CD4-positive, alpha-beta memory T cell (primary cell): ENCODE measurements around the gene SLC16A1. TPM values are rescaled to one million over a fixed set of nuclear protein-coding genes. Genes with fewer than 3 reads are reported as not detected.

Experiments
- CTCF ChIA-PET: fragments of 350-600 bp; sonication (Branson Sonifier 250); formaldehyde crosslinking; loops from one replicate; lab custom pipeline; 2021; ENCODE audit warnings: inconsistent platforms; ENCODE audit not compliant: partially characterized antibody; lab: Charles Lee
- POLR2A ChIA-PET: fragments of 350-600 bp; sonication (Branson Sonifier 250); formaldehyde crosslinking; loops from one replicate; lab custom pipeline; 2021; ENCODE audit not compliant: partially characterized antibody; lab: Charles Lee
- DNase-seq, 5 donors: peaks; one replicate each; pipeline versions ENCODE4 v3.0.0 to v3.0.0-alpha.2; 2020 to 2022; ENCODE audit warnings: mixed read lengths in 1 of 5
- H3K27ac ChIP-seq: one replicate; pipeline ENCODE4 v1.7.0; 2013; ENCODE audit warnings: low read depth, low read length
- H3K27me3 ChIP-seq: 2 replicates; pipeline ENCODE4 v1.7.0; 2013; ENCODE audit warnings: mild to moderate bottlenecking, low read length, moderate library complexity; ENCODE audit not compliant: insufficient read depth
- H3K36me3 ChIP-seq: 2 replicates; pipeline ENCODE4 v1.7.0; 2013; ENCODE audit warnings: mild to moderate bottlenecking, low read length, moderate library complexity; ENCODE audit not compliant: insufficient read depth
- H3K4me1 ChIP-seq: 2 replicates; pipeline ENCODE4 v1.7.0; 2013; ENCODE audit warnings: mild to moderate bottlenecking, low read length, moderate library complexity; ENCODE audit not compliant: insufficient read depth
- H3K4me3 ChIP-seq, 2 donors: one replicate each; pipeline ENCODE4 v1.7.0; 2013; ENCODE audit warnings: low read length in 2 of 2, mild to moderate bottlenecking in 1 of 2
- H3K9me3 ChIP-seq, 2 donors: one replicate each; pipeline ENCODE4 v1.7.0; 2013; ENCODE audit warnings: low read length in 2 of 2, control low read depth in 1 of 2; ENCODE audit not compliant: control insufficient read depth in 1 of 2
- H3K27ac Mint-ChIP-seq, 7 donors: one replicate each; pipeline ENCODE4 v1.8.0; 2020 to 2021; ENCODE audit warnings: mixed read lengths in 7 of 7, mild to moderate bottlenecking in 6 of 7, inconsistent platforms in 3 of 7, moderate library complexity in 3 of 7
- H3K27me3 Mint-ChIP-seq, 2 donors: one replicate each; pipeline ENCODE4 v1.8.0; 2020 to 2021; ENCODE audit warnings: mixed read lengths in 2 of 2
- H3K36me3 Mint-ChIP-seq, 2 donors: one replicate each; pipeline ENCODE4 v1.8.0; 2020 to 2021; ENCODE audit warnings: mixed read lengths in 2 of 2, inconsistent platforms in 1 of 2, mild to moderate bottlenecking in 1 of 2
- H3K4me1 Mint-ChIP-seq, 4 donors: one replicate each; pipeline ENCODE4 v1.8.0; 2020 to 2021; ENCODE audit warnings: mixed read lengths in 4 of 4, mild to moderate bottlenecking in 1 of 4
- H3K4me3 Mint-ChIP-seq, 8 donors: one replicate each; pipeline ENCODE4 v1.8.0; 2020 to 2021; ENCODE audit warnings: mixed read lengths in 8 of 8, mild to moderate bottlenecking in 7 of 8, moderate library complexity in 6 of 8, inconsistent platforms in 3 of 8
- H3K9me3 Mint-ChIP-seq, 8 donors: one replicate each; pipeline ENCODE4 v1.8.0; 2020 to 2021; ENCODE audit warnings: mixed read lengths in 8 of 8, mild to moderate bottlenecking in 5 of 8, inconsistent platforms in 3 of 8, moderate library complexity in 1 of 8
- intact Hi-C: fragments of 100-400 bp; cut with micrococcal nuclease; formaldehyde crosslinking; loops from one replicate; pipeline ENCODE4 v1.15.1; 2023
- polyA plus RNA-seq, 2 donors: library from polyadenylated mRNA; unstranded; fragments of 300-500 nt; fragmentation: Illumina TruSeq; gene quantifications; one replicate each; pipeline ENCODE4 v1.2.3, GENCODE V29; 2021
- total RNA-seq, 2 experiments: library from RNA; stranded (reverse); gene quantifications; one replicate each; pipeline ENCODE4 v1.2.3, GENCODE V29; 2021

Gene SLC16A1
- total and polyA plus RNA-seq, 4 experiments from 2014 or later, result 9.7 to 14.8 (median 11.3) TPM

GRCh38 chr1:112862753-112863426 lies 93.1 kb downstream of the SLC16A1 start:
- intact Hi-C loops, result no loop called here
- peaks cover 4% of the 10 kb centered on the region for H3K4me1 ChIP-seq
- ChIA-PET POLR2A (no interaction called here), CTCF (interaction anchor here (1.7 kb wide), 1 partner anchor 19 kb away, joined by 6 read pairs; no protein-coding TSS in a partner anchor)
- H3K9me3 Mint-ChIP-seq, result no peaks in the 10 kb centered on the region
- H3K27me3 ChIP-seq, result no peaks in the 10 kb centered on the region
- DNase-seq, result no peak
- no peak overlapping the region for H3K27ac Mint-ChIP-seq
- H3K4me1 Mint-ChIP-seq, result peaks cover 4 to 13% (median 5%) of the 10 kb centered on the region in 4 donors
- no peak overlapping the region for H3K4me3 ChIP-seq
- no peaks in the 10 kb centered on the region for H3K36me3 Mint-ChIP-seq
- no peak overlapping the region for H3K27ac ChIP-seq
- H3K4me3 Mint-ChIP-seq, result no peak overlapping the region
- H3K9me3 ChIP-seq, result no peaks in the 10 kb centered on the region
- H3K27me3 Mint-ChIP-seq, result no peaks in the 10 kb centered on the region
- H3K36me3 ChIP-seq, result no peaks in the 10 kb centered on the region

Other genes starting within 250 kb of the SLC16A1 start
- gene RHOC, start 249.1 kb downstream of the SLC16A1 start, total RNA-seq, result 1 to 10 TPM; 6.1 to 6.7 TPM
- gene RHOC, start 249.1 kb downstream of the SLC16A1 start, polyA plus RNA-seq, result 10 to 100 TPM; 18.2 to 26.4 TPM
- gene PPM1J, start 240.9 kb downstream of the SLC16A1 start, total RNA-seq, result under 1 TPM in 1 of 2 experiments, not detected in 1; 0.76 TPM
- gene PPM1J, start 240.9 kb downstream of the SLC16A1 start, polyA plus RNA-seq, result under 1 TPM in 1 of 2 donors, not detected in 1; 0.13 TPM
- gene LRIG2, start 117.0 kb upstream of the SLC16A1 start, total RNA-seq, result 10 to 100 TPM; 24.2 to 27.9 TPM
- 1 to 10 TPM; 3.0 to 6.9 TPM for gene LRIG2, start 117.0 kb upstream of the SLC16A1 start, polyA plus RNA-seq